Kidney tubule cell (primary cell): ENCODE data around the gene EDC4.

Experiments used
- DNase-seq: peaks from one replicate; pipeline ENCODE4 v3.0.0-alpha.2; 2018; ENCODE audit warnings: low spot score

Gene EDC4

DNA sequence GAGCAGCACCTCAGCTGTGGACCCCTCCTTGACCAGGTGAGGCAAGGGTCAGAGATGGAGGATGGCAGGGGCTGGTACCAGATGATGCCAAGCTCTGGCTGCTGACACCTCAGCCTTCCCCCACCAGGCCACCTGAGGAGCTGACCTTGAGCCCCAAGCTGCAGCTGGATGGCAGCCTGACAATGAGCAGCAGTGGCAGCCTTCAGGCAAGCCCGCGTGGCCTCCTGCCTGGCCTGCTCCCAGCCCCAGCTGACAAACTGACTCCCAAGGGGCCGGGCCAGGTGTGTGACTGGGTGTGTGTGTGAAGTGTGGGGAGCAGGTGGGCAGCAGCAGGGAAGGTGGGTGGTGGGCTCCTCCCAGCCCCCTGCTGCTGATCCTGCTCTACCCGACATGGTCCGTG is 7.1 kb downstream of the EDC4 start:
- no peak for DNase-seq

GRCh38 chr16:67880584-67880983 is 7.7 kb downstream of the EDC4 start:
- no peak for DNase-seq

DNA sequence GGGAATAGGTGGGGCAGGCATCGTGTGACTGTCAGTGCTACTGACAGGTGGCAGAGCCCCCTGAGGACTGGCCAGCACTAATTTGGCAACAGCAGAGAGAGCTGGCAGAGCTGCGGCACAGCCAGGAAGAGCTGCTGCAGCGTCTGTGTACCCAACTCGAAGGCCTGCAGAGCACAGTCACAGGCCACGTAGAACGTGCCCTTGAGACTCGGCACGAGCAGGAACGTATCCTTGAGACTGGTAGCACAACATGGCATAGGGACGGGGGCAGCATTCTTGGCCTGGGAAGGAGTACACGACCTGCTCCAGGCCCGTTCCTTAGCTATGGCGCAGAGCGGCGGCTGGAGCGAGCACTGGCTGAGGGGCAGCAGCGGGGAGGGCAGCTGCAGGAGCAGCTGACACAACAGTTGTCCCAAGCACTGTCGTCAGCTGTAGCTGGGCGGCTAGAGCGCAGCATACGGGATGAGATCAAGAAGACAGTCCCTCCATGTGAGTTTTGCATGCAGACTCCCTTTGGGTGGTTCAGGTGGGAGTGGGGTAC is 8.8 kb downstream of the EDC4 start:
- DNase-seq, result no peak

- DNase-seq, result no peak
Observed at GRCh38 chr16:67882374-67883145, 9.7 kb downstream of the EDC4 start.

DNA sequence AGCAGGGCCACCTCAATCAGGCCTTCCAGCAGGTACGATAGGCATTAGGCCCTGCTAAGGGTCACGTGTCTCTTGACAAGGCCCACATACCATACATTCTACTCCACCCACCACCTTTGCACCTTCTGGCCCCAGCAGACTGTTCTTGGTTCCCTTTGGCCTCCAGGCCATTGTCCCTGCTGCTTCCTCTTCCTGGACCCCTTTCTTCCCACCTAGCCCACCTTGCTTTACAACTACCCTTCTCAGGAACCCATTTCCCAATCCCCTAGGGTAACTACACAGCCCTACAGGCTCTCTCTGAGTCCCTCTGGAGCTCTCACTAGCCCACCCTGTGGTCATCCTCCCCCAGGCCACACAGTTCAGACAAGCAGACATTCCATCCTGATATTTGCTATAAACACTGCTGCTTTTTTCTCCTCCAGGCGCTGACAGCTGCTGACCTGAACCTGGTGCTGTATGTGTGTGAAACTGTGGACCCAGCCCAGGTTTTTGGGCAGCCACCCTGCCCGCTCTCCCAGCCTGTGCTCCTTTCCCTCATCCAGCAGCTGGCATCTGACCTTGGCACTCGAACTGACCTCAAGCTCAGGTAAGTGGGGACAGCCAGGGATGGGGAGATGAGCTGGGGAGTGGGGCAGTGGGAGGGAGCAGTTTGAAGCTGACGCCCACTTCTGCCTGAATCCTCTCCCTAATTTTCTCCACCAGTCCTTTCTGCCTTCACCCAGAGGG is 10.5 kb downstream of the EDC4 start:
- DNase-seq, result no peak

GRCh38 chr16:67883872-67884261 is 11.0 kb downstream of the EDC4 start:
- DNase-seq, result peak; percentile 53

GRCh38 chr16:67884684-67885083 is 11.8 kb downstream of the EDC4 start, which contains the start of gene NRN1L:
TSS of gene NRN1L (plus strand) at chr16:67884885. CDS start at chr16:67884904, 19 bp downstream.
- DNase-seq, result peak; percentile 70

DNA sequence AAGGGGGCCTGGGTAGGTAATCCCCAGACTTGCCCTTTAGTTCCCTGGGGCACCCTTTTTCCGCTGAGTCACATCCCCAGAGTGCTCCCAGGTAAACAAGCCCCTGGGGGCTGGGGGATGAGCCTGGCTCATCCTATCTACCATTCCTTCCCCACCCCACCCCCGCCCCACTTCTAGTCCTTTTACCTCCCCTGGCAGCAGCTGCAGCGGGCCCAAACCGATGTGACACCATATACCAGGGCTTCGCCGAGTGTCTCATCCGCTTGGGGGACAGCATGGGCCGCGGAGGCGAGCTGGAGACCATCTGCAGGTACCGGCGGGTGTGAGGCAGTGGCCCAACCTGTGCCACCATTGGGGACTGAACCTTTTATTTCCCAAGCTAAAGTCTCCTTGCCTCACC is 12.7 kb downstream of the EDC4 start:
- no peak for DNase-seq

DNA sequence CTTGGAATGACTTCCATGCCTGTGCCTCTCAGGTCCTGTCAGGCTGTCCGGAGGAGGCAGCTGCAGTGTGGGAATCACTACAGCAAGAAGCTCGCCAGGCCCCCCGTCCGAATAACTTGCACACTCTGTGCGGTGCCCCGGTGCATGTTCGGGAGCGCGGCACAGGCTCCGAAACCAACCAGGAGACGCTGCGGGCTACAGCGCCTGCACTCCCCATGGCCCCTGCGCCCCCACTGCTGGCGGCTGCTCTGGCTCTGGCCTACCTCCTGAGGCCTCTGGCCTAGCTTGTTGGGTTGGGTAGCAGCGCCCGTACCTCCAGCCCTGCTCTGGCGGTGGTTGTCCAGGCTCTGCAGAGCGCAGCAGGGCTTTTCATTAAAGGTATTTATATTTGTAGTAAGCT is 13.1 kb downstream of the EDC4 start:
- DNase-seq, result no peak

- DNase-seq, result no peak
Observed at GRCh38 chr16:67886387-67886786, 13.5 kb downstream of the EDC4 start.

DNA sequence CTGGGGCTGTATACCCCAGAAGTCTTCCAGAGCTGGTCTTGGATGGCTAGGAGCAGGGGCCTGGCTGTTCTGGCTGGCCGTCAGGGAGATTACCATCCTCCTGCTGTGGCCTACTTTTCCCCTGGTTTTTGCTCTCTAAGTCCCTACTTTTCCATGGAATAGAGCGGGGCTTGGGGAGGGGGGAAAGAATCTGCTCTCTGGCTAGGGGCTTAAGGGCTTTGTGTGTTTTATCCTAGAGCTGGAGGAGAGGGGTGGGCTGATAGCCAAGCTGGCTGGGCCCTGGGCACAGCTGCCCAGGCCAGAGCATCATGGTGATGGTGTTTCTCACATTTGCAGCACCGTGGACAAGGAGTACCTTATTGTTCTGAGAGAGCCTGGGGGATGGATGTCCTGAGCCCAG is 15.5 kb downstream of the EDC4 start:
- no peak for DNase-seq

DNA sequence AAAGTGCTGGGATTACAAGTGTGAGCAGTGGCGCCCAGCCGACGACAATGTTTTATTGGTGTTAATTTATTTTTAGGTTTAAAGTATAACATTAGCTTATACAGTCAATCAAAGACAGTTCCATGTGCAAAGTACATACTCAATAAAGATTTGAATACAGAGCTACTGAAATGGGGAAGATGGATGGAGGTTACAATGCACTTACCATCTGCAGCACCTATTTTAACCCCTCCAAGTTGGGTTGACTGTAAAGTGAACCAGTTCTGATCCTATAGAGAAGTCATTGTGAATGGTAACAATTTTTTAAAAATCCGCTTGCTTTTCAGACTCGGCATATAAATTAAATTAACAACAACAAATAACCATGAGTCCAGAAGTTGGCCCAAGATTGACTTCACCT is 19.5 kb downstream of the EDC4 start:
- no peak for DNase-seq

DNA sequence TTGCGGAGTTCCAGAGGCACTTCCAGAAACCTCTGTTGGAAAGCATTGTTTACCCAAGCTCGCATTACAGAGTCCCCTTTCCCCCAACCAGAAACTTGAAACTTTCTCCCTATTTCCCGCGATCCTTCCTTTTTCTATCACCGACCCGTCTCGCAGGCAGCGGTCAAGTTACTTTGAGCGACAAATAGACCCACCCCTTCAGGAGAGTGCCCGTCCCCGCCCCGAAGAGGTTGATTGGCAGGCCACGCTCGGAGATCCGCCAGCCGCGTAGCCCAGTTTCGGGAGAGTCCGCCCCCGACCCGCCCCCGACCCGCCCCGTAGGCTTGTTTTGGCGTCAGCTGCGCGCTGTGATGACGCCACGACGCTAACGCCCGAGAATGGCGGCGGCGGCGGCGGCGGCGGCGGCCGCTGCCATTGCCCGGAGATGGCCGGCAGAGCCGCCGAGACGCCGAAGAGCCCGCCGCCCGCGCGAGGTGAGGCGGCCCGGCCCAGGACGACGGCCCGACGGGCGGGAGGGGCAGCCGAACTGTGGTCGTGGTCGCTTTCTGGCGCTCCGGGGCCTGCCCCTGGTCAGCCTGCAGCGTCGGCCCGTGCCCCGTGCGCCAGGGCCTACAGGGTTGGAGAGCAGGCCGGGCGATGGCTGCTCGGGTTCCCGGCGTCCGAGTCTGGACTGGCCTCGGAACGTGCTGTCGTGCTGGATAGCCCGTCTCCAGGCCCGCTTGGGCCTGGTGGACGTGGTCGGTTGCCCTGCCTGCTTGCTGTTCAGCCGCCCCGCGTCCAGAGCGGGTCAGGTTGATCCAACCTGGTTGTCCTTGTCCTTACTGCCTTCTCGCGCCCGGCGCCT is 20.3 kb downstream of the EDC4 start, which contains the start of gene PSKH1:
Gene PSKH1 (plus strand): TSS at position 356 of the 844 bp plus-strand sequence. CDS start 15,496 bp downstream, outside the sequence.
- DNase-seq, result peak; percentile 94

DNA sequence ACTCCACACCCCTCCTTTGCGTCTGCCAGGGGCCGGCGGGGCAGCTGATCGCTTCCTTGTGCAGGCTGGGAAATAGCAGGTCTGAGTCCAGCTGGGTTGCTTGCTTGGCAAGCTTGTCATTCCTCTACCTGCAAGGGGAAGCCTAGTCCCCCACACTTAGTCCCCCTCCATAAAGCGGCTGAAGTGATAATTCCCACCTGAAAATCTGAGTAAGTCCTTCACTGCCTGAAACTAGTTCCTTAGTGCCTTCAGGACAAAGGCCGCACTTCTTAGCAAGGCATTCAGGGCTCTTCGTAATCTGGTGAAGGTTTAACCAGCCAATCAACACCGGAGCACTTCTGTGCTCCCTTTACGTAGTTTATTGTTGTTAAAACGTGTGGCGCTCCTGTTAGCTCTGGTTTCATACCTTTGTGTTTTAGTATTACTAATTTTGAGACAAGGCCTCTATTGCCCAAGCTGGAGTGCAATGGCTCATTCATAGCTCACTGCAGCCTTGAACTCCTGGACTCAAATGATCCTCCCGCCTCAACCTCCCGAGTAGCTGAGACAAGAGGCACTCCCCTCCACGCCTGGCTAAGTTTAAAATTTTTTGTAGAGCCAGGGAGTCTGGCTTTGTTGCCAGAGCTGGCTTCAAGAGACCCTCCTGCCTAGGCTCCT is 21.0 kb downstream of the EDC4 start:
- DNase-seq, result peak; percentile 41

DNA sequence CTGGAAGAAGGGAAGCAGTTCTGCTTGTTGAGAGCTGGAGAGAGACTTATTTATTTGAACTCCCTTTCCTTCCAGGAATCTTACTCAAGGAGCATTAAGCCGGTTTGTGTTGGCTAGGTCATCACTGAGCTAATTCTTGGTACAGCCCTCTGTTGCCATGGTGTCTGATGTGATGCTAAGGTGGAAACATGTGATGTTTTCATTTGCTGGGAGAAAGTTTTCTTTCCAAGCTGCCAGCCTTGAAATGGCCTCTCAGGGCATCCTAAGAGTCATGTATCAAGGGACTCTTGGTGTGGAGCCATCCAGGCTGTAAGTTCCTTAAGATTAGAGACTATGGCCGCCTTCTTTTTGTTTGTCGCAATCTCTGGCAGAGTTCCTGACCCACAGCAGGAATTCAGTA is 24.4 kb downstream of the EDC4 start:
- DNase-seq, result no peak

- DNase-seq, result no peak
Observed at GRCh38 chr16:67901734-67902133, 28.9 kb downstream of the EDC4 start.

DNA sequence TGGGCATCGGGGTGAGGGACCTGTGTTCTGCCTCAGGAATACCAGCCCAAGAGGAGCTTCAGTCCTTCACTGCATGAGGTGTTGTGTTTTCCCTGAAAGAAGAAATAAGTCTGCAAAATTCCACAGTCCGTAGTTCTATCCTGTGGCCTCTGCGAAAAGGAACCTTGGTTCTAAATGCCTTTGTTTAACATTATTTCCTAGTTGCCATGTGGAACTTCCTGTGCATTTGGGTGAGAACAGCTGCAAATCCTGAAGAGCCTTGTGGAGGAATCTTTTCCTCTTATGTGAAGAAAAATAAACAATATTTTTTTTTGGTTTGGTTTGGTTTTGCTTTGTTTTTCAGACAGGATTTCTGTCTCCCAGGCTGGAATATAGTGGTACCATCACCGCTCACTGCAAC is 30.0 kb downstream of the EDC4 start:
- no peak for DNase-seq

GRCh38 chr16:67907397-67908180 is 34.7 kb downstream of the EDC4 start:
- no peak for DNase-seq

GRCh38 chr16:67909056-67909742 is 36.3 kb downstream of the EDC4 start:
- DNase-seq, result no peak

DNA sequence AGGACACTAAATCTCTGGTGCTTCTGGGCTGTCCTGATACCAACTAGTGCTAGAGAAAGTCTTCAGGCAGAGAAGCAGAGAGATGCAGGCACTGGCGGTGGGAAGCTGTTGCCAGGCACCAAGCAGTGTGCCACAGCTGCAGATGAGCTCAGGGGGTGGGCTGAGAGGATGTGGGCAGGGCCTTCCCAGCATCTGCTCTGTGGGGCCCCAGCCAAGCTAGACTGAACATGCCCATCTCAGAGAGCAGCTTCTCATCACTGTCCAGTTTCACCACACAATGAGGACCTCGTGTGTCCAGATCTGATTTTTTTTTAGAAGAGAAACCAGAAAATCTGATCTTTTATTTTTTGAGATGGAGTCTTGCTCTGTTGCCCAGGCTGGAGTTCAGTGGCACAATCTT is 37.3 kb downstream of the EDC4 start:
- DNase-seq, result no peak
